ENCODE measurements around the gene CD69.

Gene CD69

DNA sequence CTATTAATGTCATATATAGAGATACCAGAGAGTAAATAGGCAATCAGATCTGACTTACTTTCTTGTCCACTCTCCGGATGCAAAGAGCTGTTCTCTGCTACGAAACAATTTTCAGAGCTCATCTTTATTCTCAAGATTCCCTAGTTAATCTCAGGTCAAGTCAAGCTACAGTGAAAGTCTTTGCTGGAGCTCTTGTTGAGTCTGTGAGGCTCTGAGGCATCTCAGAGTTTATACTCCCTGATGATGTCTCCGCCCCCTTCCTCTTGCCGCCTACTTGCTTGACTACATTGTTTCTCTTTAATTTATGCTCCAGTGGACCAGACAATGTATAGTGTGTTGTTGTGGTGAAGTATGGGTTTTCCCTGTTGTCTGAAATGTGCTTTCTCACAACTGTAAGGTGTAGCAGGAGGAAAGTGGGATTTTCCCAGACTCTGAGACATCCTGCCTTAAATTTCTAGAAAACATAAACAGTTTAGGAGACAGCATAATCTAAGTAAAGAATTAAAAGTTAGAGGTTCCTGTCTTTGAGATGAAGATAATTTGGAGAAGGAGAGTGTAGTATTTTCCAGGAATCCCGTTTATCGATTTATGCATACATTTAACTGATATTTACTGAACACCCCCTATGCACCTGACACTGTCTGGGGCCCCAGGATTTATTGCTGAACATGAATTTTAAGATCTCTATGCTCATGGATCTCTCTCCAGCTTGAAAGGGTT lies at the start of gene CD69:
CD69 (minus strand) TSS at position 203 of the 720 bp plus-strand sequence; CDS start at position 122, 81 bp downstream.
- DNase-seq (ENCODE audit: low spot score) = no peak

DNA sequence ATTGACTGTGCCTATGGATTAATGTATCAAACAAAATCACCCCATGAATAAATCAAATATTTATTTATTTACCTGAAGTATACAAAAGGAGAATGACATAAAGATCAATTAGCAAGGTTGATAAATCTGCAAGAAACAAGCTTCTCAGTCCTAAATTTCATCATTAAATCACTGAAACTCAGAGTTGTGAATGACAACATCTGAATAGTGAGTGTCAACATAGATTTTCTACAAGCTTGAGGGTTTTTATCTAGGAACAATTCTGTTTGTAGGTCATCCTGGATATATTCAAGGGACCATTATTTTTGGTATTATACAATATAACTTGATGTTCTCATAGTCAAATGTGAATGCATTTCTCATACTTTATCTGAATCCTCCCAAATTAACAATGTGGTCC lies 49.2 kb upstream of the CD69 start:
- DNase-seq (ENCODE audit: low spot score) = no peak

GRCh38 chr12:9809338-9809737 lies 48.6 kb upstream of the CD69 start:
- DNase-seq (ENCODE audit: low spot score) = no peak

DNA sequence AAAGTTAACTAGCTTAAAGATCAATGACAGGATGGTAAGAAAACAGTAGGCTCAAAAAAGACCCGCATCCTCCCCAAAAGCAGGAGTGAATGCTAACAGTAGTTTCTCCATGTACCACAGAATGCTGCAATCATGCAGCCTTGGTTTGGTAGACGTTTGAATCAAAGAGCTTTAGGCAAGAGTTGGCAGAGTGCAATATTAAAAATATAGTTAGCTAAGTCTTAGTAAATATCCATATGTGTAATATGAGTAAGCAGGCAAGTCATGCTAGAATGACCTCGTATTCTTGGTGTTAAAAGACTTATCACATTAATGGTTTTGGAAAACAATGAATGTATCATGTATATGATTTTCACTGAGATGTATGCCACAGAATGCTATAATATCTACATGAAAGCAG lies 47.8 kb upstream of the CD69 start:
- DNase-seq (ENCODE audit: low spot score) = no peak

DNA sequence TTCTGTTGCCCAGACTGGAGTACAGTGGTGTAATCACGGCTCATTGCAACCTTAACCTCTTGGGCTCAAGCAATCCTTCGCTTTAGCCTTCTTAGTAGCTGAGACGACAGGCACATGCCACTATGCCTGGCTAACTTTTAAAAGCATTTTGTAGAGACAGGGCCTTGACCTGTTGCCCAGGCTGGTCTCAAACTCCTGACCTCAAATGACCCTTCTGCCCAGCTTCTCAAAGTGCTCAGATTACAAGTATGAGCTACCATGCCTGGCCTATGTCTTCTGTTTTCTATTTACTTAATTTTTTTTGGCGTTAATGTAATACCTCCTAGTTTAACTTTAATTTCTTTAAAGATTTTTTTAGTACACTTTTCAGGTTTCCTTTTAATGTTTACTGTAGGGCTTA lies 46.0 kb upstream of the CD69 start:
- DNase-seq (ENCODE audit: low spot score) = no peak

- DNase-seq (ENCODE audit: low spot score) = no peak
These were observed 45.2 kb upstream of the CD69 start for GRCh38 chr12:9805883-9806282.

GRCh38 chr12:9799961-9800360 lies 39.3 kb upstream of the CD69 start:
- no peak for DNase-seq (ENCODE audit: low spot score)

GRCh38 chr12:9797722-9798619 lies 37.3 kb upstream of the CD69 start:
- DNase-seq (ENCODE audit: low spot score) = peak; percentile 51

DNA sequence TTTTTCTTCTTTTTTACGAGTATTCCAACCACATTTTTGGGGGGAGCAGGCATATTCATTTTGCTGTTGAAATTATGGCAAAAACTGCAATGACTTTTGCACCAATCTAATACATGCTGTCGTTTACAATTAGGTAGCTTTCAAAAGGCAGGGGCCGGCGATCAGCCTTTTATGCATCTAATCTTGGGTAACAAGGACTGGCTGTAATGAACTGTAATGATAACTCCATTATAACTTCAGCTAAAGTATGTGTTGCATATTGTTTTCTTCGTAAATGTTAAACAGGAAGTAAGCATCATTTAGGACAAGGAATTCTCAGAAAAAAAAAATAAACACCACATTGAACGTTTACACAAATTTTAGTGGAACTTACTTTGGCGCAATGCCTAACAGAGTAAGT lies 36.3 kb upstream of the CD69 start:
- DNase-seq (ENCODE audit: low spot score) = no peak

DNA sequence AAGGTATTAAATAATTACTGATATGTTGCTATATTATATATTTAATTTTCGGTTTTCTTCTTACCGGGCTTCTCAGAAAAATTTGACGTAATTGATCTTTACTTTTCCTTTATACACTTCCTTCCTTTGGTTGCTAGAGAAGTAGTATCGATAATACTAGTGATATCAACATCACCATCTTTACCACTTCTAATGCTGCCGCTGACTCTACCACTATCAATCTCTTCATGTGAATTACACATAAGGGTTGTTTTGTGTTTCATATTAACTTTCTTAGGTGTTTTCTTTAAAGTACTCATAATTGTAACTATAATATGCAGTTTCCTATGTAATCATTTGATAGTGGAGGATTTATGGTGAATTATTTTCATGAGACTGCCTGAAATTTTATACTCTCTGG lies 35.6 kb upstream of the CD69 start:
- DNase-seq (ENCODE audit: low spot score) = no peak

- no peak for DNase-seq (ENCODE audit: low spot score)
These were observed 35.2 kb upstream of the CD69 start for GRCh38 chr12:9795945-9796344.

GRCh38 chr12:9794484-9795093 lies 33.9 kb upstream of the CD69 start:
- no peak for DNase-seq (ENCODE audit: low spot score)

DNA sequence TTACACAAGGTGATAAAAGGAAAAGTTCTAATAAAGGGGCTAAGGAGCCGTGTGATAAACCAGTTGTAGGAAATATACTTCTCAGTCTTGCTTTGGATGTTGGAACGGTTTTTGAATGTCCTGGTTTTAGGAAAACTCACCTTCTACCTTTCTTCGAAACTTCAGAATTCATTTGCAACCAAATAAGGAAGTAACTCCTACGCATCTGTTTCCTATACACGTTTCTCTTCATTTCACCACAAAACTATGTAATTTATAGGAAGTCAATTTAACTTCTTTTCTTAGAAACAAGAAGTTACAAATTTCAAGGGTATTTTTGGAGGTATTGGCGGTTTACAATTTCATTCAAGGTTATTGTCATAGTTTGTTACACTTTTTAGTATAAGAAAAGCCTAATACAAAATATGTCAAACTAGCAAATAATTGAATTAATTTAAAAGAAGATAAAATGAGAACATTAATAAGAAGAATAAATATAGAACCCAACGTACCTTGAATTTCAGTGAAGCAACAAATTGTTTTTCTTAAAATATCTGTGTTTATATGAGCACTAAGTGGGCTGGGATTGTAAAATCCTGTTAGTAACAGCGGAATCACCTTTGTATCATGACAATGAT lies 33.2 kb upstream of the CD69 start:
- DNase-seq (ENCODE audit: low spot score) = no peak

- DNase-seq (ENCODE audit: low spot score) = no peak
These were observed 32.4 kb upstream of the CD69 start for GRCh38 chr12:9792961-9793617.

DNA sequence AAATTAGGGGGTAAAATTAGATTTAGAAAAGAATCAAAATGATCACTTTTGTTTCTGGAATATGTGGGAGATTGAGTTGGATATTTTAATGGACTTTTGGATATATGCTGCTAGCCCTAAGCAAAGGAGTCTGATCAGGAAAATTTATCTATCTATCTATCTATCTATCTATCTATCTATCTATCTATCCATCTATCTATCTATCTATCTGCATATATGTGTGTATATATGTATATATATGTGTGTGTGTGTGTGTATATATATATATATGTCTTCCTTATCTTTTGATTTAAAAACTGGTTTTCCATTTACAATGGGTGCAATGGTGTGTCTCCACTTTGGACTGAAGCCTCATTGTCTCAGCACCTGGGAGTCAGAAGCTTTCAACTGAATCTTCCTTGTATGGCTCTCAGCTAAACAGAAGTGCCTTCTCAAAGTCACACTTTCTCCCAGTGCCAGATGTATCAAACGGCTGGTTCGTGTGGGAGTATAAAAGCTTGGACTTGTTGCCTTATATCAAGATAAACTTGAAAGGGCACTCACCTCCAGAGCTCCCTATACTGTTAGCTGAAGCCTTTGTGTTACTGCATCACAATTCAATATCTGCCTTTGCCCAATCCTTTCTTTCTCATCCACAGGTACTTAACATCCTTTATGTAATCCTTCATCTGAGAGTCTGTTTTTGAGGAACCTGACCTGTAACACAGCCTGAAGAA lies 31.6 kb upstream of the CD69 start:
- no peak for DNase-seq (ENCODE audit: low spot score)

DNA sequence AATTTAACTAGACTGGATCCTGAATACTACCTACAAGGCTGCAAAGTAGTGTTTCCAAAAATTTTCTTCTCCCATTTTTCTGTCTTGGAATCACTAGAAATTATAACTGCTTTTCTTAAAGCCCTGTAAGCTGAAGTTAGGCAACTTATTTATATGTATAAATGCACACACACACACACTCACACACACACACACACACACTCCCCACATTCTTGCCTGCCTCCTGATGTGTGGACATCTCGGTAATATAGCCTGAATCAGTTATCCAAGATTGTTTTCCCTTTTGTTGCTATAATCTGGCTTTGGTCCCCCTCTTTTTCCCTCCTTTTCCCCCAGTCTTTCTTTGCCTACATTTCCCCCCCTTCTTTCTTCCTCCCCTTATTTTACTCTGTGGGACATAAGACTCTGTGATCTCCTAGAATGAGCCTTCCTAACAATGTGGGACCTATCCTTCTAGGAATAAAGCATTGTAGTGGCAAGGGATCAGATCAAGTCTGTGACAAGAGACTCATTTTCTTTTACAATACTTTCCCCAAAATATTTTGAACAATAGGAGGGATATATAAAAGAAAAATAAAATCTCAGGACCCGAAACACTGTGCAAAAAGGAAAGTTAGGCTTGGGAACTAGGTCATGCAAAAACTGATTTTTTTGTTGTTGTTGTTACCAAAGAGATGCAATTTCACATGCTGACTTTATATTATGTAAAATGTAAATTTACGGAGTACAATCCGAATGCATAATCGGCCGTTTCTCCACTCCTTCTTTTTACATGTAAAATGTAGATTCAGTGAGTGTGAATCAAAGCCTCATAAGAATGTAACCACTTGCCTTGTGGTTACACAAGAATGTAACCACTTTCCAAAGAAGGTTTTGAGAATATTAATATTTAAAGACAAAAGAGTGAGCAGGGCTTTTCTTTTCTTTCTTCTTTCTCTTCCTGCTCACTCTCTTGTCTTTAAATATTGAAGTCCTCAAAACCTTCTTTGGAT lies 26.3 kb upstream of the CD69 start:
- DNase-seq (ENCODE audit: low spot score) = no peak

DNA sequence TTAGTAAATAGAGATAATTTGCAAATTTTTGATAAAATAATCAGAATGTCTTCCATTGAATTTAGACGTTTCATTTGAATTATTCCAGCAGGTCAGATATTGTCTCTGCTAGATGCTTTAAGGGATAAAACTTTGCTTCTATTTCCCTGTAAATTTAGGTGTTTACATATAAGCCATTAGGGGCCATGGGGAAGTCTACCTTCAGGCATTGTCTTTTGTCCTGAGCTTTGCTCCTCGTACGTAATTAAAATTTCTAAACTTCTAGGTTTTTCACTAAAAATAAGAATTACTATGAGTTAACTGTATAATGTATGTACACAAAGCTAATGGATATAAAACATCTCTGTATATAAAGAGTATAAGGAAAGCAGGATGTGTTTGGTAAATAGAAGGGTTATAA lies 24.1 kb upstream of the CD69 start:
- no peak for DNase-seq (ENCODE audit: low spot score)

- DNase-seq (ENCODE audit: low spot score) = no peak
These were observed 23.6 kb upstream of the CD69 start for GRCh38 chr12:9784326-9784725.

DNA sequence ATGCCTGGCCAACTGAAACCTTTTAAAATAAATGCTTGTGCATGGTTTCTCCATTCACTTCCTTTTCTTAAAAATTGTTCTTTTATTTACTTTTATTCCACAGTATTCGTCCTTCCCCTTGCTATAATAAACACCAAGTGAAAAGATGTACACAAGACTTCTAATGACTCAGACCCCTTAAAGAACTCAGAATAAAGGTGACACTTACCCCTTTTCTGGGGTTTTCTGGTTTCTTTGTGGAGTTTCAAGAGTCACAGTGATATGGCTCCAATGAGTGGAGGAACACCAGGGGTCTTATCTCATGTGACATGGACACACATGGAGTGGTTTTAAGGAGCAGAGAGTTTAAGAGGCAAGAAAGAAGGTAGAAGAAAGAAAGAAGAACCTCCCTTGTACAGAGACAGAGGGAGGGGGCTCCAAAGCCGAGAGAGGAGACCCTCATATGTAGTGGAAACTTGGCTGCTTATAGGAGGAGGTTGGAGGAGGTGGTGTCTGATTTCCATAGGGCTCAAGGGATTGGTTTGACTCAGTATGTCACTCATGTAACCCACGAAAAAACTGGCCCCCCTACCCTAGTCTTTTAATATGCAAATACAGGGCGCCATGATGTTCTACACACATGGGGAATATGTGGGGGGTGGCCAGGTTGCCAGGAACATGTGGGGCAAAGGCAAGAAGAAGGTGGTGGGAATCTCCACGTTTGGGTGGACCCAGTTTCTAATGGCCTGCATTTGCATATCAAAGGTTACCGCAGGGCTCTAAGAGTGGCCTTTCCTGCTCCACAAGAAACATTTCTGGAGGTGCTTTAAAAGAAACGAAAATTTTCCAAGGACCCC lies 22.1 kb upstream of the CD69 start:
- no peak for DNase-seq (ENCODE audit: low spot score)
